T47D (cell line): ENCODE results near the gene ALG12.

Experiments used
- DNase-seq, 2 experiments: peaks; one replicate each; pipeline versions ENCODE4 v3.0.0 to v3.0.0-alpha.2; 2011 to 2012; ENCODE audit warnings: low read depth in 1 of 2, low spot score in 1 of 2
- JUND ChIP-seq: IDR thresholded peaks from 2 replicates; pipeline ENCODE4 v1.6.1; 2012; ENCODE audit warnings: low read depth
- in situ Hi-C: cut with HindIII; loops from 2 replicates; pipeline ENCODE4 v1.10.0; 2016; ENCODE audit warnings: low sequenced_read_pairs, low pct_unique_long_range_greater_than_20kb

The ALG12 gene

GRCh38 chr22:49892226-49892899 is 25.9 kb downstream of the ALG12 start:
- no peak for TF ChIP-seq JUND
- in situ Hi-C loops, result no loop called here
- DNase-seq, result no peak

DNA sequence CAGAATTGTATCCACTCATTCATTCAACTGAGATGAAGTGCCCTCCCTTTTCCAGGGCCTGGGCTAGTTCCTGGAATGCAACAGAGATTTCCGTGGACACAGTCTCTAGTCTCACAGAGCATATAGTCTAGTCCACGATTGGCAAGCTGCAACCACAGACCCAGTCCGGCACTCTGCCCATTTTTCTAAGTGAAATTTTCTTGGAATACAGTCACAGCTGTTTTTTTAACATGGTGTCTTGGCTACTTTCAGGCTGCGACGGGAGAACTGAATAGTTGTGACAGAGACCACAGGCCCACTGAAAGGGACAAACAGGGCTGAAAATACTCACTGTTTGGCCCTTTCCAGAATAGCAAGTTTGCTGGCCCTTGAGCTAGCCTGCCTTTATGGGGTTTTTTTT is 29.2 kb downstream of the ALG12 start:
- in situ Hi-C loops, result no loop called here
- DNase-seq, result no peak
- no peak for TF ChIP-seq JUND

DNA sequence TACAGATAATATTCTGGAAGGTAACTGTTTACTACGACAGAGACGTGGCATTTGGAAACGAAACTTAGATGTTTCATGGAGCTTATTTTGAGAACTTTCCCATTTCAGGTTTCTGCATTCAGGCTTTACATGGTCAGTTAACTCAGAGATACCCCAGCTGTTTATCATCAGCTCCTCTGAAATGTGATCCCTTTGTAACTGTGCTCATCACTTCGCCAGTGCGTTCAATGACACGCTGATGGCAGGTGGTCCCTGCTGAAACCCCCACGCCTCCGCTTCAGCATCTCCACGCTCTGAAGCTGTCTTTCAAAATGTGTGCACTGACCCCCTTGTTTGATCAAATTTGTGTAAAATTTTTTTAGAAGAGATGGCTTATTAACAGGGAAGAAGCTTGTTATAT is 30.5 kb downstream of the ALG12 start:
- in situ Hi-C loops, result no loop called here
- no peak for DNase-seq
- TF ChIP-seq JUND, result no peak

GRCh38 chr22:49887064-49887451 is 31.2 kb downstream of the ALG12 start:
- no peak for TF ChIP-seq JUND
- DNase-seq, result no peak
- in situ Hi-C loops, result no loop called here

DNA sequence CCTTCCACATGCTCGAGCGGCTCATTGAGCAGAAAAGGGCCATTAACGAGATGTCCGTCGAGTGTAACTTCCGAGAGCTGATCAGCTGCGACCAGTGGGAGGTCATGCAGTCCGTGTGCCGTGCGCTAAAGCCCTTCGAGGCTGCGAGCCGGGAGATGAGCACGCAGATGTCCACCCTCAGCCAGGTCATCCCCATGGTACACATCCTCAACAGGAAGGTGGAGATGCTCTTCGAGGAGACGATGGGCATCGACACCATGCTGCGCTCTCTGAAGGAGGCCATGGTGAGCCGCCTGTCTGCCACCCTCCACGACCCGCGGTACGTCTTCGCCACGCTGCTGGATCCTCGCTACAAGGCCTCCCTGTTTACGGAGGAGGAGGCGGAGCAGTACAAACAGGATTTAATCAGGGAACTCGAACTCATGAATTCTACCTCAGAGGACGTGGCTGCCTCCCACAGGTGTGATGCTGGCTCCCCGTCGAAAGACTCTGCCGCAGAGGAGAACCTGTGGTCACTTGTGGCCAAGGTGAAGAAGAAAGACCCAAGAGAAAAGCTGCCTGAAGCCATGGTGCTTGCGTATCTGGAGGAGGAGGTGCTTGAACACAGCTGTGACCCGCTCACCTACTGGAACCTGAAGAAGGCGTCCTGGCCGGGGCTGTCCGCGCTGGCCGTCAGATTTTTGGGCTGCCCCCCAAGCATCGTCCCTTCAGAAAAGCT is 31.7 kb downstream of the ALG12 start:
- DNase-seq, result no peak
- no peak for TF ChIP-seq JUND
- in situ Hi-C loops, result no loop called here

DNA sequence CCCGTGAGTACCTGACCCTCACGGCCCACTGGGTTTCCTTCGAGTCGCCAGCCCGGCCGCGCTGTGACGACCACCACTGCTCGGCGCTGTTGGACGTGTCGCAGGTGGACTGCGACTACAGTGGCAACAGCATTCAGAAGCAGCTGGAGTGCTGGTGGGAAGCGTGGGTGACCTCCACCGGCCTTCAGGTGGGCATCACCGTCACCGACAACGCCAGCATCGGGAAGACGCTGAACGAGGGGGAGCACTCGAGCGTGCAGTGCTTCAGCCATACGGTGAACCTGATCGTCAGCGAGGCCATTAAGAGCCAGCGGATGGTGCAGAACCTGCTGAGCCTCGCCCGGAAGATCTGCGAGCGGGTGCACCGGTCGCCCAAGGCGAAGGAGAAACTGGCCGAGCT is 32.4 kb downstream of the ALG12 start:
- in situ Hi-C loops, result no loop called here
- DNase-seq, result no peak
- no peak for TF ChIP-seq JUND

DNA sequence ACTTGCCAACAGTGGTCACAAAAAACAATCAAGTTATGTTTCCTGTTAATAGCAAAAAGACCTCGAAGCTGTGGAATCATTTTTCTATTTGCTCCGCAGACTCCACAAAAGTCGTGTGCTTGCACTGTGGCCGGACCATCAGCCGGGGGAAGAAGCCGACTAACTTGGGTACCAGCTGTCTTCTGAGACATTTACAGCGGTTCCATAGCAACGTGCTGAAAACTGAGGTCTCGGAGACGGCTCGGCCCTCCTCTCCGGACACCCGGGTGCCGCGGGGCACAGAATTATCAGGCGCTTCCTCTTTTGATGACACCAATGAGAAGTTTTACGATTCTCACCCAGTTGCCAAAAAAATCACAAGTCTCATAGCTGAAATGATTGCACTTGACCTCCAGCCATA is 33.0 kb downstream of the ALG12 start:
- no peak for DNase-seq
- in situ Hi-C loops, result no loop called here
- no peak for TF ChIP-seq JUND

DNA sequence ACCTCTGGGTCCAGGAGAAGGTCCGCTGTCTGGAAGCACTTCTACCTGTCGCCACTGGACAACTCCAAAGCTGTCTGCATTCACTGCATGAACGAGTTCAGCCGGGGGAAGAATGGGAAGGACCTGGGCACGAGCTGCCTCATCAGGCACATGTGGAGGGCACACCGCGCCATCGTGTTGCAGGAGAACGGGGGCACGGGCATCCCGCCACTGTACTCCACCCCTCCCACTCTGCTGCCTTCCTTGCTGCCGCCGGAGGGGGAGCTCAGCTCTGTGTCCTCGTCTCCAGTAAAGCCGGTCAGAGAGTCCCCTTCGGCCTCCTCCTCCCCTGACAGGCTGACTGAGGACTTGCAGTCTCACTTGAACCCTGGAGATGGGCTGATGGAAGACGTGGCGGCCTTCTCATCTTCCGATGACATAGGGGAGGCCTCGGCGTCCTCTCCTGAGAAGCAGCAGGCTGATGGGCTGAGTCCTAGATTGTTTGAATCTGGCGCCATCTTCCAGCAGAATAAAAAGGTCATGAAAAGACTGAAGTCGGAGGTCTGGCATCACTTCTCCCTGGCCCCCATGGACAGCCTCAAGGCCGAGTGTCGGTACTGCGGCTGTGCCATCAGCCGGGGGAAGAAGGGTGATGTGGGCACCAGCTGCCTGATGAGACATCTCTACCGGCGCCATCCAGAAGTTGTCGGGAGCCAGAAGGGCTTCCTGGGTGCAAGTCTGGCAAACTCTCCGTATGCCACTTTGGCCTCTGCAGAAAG is 33.6 kb downstream of the ALG12 start:
- in situ Hi-C loops, result no loop called here
- peak in 1 of 2 experiments; percentile 18 for DNase-seq
- no peak for TF ChIP-seq JUND

DNA sequence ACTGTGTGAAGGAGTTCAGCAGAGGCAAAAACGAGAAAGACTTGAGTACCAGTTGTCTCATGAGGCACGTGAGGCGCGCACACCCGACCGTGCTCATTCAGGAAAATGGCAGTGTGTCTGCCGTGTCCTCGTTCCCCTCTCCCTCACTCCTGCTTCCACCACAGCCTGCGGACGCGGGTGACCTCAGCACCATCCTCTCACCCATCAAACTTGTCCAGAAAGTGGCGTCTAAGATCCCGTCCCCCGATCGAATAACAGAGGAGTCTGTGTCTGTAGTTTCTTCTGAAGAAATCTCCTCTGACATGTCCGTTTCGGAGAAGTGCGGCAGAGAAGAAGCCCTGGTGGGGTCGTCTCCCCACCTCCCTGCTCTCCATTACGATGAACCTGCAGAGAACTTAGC is 34.2 kb downstream of the ALG12 start:
- DNase-seq, result no peak
- TF ChIP-seq JUND, result no peak
- in situ Hi-C loops, result no loop called here

DNA sequence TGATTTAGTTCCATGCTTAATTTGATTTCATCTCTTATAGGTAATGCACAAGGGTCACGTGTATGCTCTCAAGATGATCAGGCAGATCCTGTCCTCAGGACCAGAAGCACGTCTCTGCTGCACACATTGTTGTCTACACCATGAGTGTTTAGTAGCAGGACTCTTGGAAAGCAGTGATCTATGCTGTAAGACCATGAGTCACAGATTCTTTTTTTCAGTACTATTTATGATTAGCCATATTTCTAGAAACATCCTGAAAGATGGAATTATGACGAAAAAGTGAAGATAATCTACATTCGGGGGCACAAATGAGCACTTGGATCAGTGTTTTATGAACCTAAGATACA is 35.0 kb downstream of the ALG12 start:
- in situ Hi-C loops, result no loop called here
- no peak for TF ChIP-seq JUND
- no peak for DNase-seq

GRCh38 chr22:49882519-49883293 is 35.5 kb downstream of the ALG12 start:
- in situ Hi-C loops, result no loop called here
- no peak for TF ChIP-seq JUND
- DNase-seq, result no peak

- no peak for DNase-seq
- TF ChIP-seq JUND, result no peak
- in situ Hi-C loops, result no loop called here
Observed at GRCh38 chr22:49881856-49882255, 36.4 kb downstream of the ALG12 start.
